Measurements from ENCODE around the gene GALNT6.

GRCh38 chr12:51406290-51406689 lies 15.1 kb upstream of the GALNT6 start:
- TF ChIP-seq CTCF (conservative IDR thresholded peaks at IDR 0.05) (no peak), ZFX (IDR thresholded peaks at IDR 0.05) (no peak)

Data from C4-2B (cell line).